H1 (cell line): ENCODE results near the gene PLGRKT. TPM values are rescaled to one million over a fixed set of nuclear protein-coding genes. Genes with fewer than 3 reads are reported as not detected.

Experiments used
- CTCF ChIA-PET: fragments of 300-600 bp; sonication (Branson Sonifier 250); formaldehyde crosslinking; loops from one replicate; lab custom pipeline; 2021; ENCODE audit not compliant: partially characterized antibody; lab: Charles Lee
- POLR2A ChIA-PET: fragments of 300-600 bp; sonication (Branson Sonifier 250); formaldehyde crosslinking; loops from one replicate; lab custom pipeline; 2021; ENCODE audit warnings: inconsistent platforms; ENCODE audit not compliant: partially characterized antibody; lab: Charles Lee
- DNase-seq, 2 experiments: peaks; one replicate each; pipeline versions ENCODE4 v3.0.0 to v3.0.0-alpha.2; 2010 to 2022; ENCODE audit warnings: low spot score in 2 of 2, low read depth in 1 of 2, mixed read lengths in 1 of 2
- FAIRE-seq: peaks from 2 replicates; lab custom pipeline; 2011; peaks lifted over from hg19 to GRCh38; lab: Jason Lieb, UNC
- H2AFZ ChIP-seq: 2 replicates; pipeline ENCODE4 v1.8.1; 2012; ENCODE audit warnings: low read length, inconsistent platforms
- H2AK5ac ChIP-seq: 2 replicates; pipeline ENCODE4 v1.6.1; 2013; ENCODE audit warnings: low read depth, low read length
- H2BK120ac ChIP-seq: replicated peaks from 2 replicates; pipeline ENCODE3; 2013; ENCODE audit warnings: low read depth, low read length, inconsistent platforms
- H2BK12ac ChIP-seq: 2 replicates; pipeline ENCODE4 v1.6.1; 2013; ENCODE audit warnings: low read depth, low read length
- H2BK15ac ChIP-seq: 2 replicates; pipeline ENCODE4 v1.6.1; 2013; ENCODE audit warnings: low read length
- H2BK20ac ChIP-seq: 2 replicates; pipeline ENCODE4 v1.6.1; 2013; ENCODE audit warnings: low read length
- H2BK5ac ChIP-seq: 2 replicates; pipeline ENCODE4 v1.6.1; 2013; ENCODE audit warnings: low read depth, low read length
- H3K14ac ChIP-seq: 2 replicates; pipeline ENCODE4 v1.6.1; 2013; ENCODE audit warnings: inconsistent platforms; ENCODE audit not compliant: insufficient read length
- H3K18ac ChIP-seq: 2 replicates; pipeline ENCODE4 v1.6.1; 2013; ENCODE audit warnings: low read length; ENCODE audit errors: extremely low read depth
- H3K23ac ChIP-seq: 2 replicates; pipeline ENCODE4 v1.6.1; 2013; ENCODE audit warnings: inconsistent platforms; ENCODE audit not compliant: insufficient read length
- H3K23me2 ChIP-seq: 2 replicates; pipeline ENCODE4 v1.6.1; 2013; ENCODE audit warnings: low read depth, low read length
- H3K27ac ChIP-seq: 2 replicates; pipeline ENCODE4 v1.6.1; 2011; ENCODE audit warnings: low read depth, low read length, inconsistent platforms
- H3K27me3 ChIP-seq, 4 experiments: replicated peaks in 1 of 4; 1 replicate in 1 of 4; 2 replicates in 3 of 4; pipeline versions ENCODE4 v1.6.1 to v1.8.1; 2011 to 2013; ENCODE audit warnings: low read length in 3 of 4, mild to moderate bottlenecking in 3 of 4, inconsistent platforms in 2 of 4, mixed read lengths in 2 of 4, moderate library complexity in 1 of 4; ENCODE audit not compliant: control insufficient read depth in 3 of 4, insufficient read depth in 3 of 4; ENCODE audit errors: extremely low read depth in 1 of 4
- H3K36me3 ChIP-seq, 4 experiments: 2 replicates each; pipeline versions ENCODE4 v1.6.1 to v1.8.1; 2011 to 2013; ENCODE audit warnings: mild to moderate bottlenecking in 4 of 4, low read length in 3 of 4, moderate library complexity in 2 of 4, control low read depth in 1 of 4, inconsistent platforms in 1 of 4; ENCODE audit not compliant: insufficient read depth in 4 of 4, control insufficient read depth in 2 of 4
- H3K4ac ChIP-seq: replicated peaks from 2 replicates; pipeline ENCODE3; 2013; ENCODE audit warnings: low read length, low read depth, mixed read lengths, inconsistent platforms; ENCODE audit not compliant: insufficient read length
- H3K4me1 ChIP-seq, 4 experiments: replicated peaks in 1 of 4; 1 replicate in 1 of 4; 2 replicates in 3 of 4; pipeline versions ENCODE4 v1.6.1 to v1.8.1; 2011 to 2013; ENCODE audit warnings: low read length in 3 of 4, inconsistent platforms in 2 of 4, mixed read lengths in 1 of 4; ENCODE audit not compliant: insufficient read depth in 4 of 4, control insufficient read depth in 3 of 4
- H3K4me2 ChIP-seq, 2 experiments: 2 replicates each; pipeline versions ENCODE4 v1.6.1 to v1.8.1; 2011 to 2013; ENCODE audit warnings: low read depth in 2 of 2, low read length in 2 of 2, control low read depth in 1 of 2, inconsistent platforms in 1 of 2, mild to moderate bottlenecking in 1 of 2; ENCODE audit not compliant: insufficient read depth in 1 of 2
- H3K4me3 ChIP-seq, 4 experiments: fragments of 200-600, 300-600 bp in 1 of 4; sonication (generic), shearing (Covaris generic), sonication (Bioruptor Twin) in 1 of 4; 2 replicates each; pipeline versions ENCODE4 v1.5.1 to v1.8.1; 2011 to 2016; ENCODE audit warnings: low read length in 4 of 4, low read depth in 3 of 4, control low read depth in 2 of 4, inconsistent platforms in 2 of 4, mild to moderate bottlenecking in 2 of 4, mixed read lengths in 1 of 4, moderate library complexity in 1 of 4; ENCODE audit not compliant: insufficient read depth in 2 of 4; ENCODE audit errors: extremely low read depth in 1 of 4
- H3K56ac ChIP-seq: replicated peaks from 2 replicates; pipeline ENCODE3; 2013; ENCODE audit warnings: low read depth, mild to moderate bottlenecking, mixed read lengths, low read length, inconsistent platforms; ENCODE audit not compliant: insufficient read length
- H3K79me1 ChIP-seq: 2 replicates; pipeline ENCODE4 v1.6.1; 2013; ENCODE audit warnings: low read depth, low read length, control low read depth
- H3K79me2 ChIP-seq, 2 experiments: 2 replicates each; pipeline versions ENCODE4 v1.6.1 to v1.8.1; 2012 to 2013; ENCODE audit warnings: low read length in 2 of 2, mild to moderate bottlenecking in 2 of 2, inconsistent platforms in 1 of 2; ENCODE audit not compliant: insufficient read depth in 2 of 2, control insufficient read depth in 1 of 2
- H3K9ac ChIP-seq, 4 experiments: replicated peaks in 1 of 4; 1 replicate in 1 of 4; 2 replicates in 3 of 4; pipeline versions ENCODE4 v1.6.1 to v1.8.1; 2011 to 2013; ENCODE audit warnings: low read depth in 3 of 4, low read length in 3 of 4, control low read depth in 2 of 4, mild to moderate bottlenecking in 2 of 4, moderate library complexity in 2 of 4, inconsistent platforms in 1 of 4; ENCODE audit errors: extremely low read depth in 1 of 4
- H3K9me3 ChIP-seq, 2 experiments: 2 replicates each; pipeline versions ENCODE4 v1.6.1 to v1.8.1; 2012 to 2013; ENCODE audit warnings: mild to moderate bottlenecking in 2 of 2, moderate library complexity in 2 of 2, control low read depth in 1 of 2, inconsistent platforms in 1 of 2, low read depth in 1 of 2, low read length in 1 of 2, mixed read lengths in 1 of 2; ENCODE audit not compliant: insufficient read depth in 2 of 2
- H4K20me1 ChIP-seq, 2 experiments: replicated peaks in 1 of 2; 2 replicates each; pipeline versions ENCODE3 to v1.8.1; 2011 to 2013; ENCODE audit warnings: inconsistent platforms in 2 of 2, low read length in 2 of 2, mild to moderate bottlenecking in 1 of 2; ENCODE audit not compliant: insufficient read depth in 2 of 2, control insufficient read depth in 1 of 2
- H4K5ac ChIP-seq: 2 replicates; pipeline ENCODE4 v1.6.1; 2013; ENCODE audit warnings: low read length, low read depth, mixed read lengths, inconsistent platforms; ENCODE audit not compliant: insufficient read length
- H4K8ac ChIP-seq: 2 replicates; pipeline ENCODE4 v1.8.0; 2013; ENCODE audit warnings: mild to moderate bottlenecking, moderate library complexity, low read length, inconsistent platforms; ENCODE audit not compliant: insufficient read depth; ENCODE audit errors: extremely low read depth
- H4K91ac ChIP-seq: replicated peaks from 2 replicates; pipeline ENCODE3; 2013; ENCODE audit warnings: low read length, mixed read lengths, inconsistent platforms; ENCODE audit not compliant: insufficient read length
- RFX5 ChIP-seq: IDR thresholded peaks from 2 replicates; pipeline ENCODE4 v1.6.1; 2011; ENCODE audit warnings: low read depth, low read length, improper control_type of control experiment, borderline replicate concordance
- TCF12 ChIP-seq: IDR thresholded peaks from 2 replicates; pipeline ENCODE4 v1.6.1; 2011; ENCODE audit warnings: low read depth, mild to moderate bottlenecking, low read length
- WGBS, 2 experiments: shearing (Covaris generic) in 1 of 2; methylation state at CpG; one replicate each; pipeline versions ENCODE4 v1.1.6 to v1.1.7; 2013 to 2015; ENCODE audit warnings: low lambda C conversion rate in 2 of 2, mixed read lengths in 2 of 2, inconsistent platforms in 1 of 2, low coverage in 1 of 2, missing lambda C conversion rate in 1 of 2; ENCODE audit not compliant: insufficient replicate concordance in 2 of 2, insufficient coverage in 1 of 2, insufficient read length in 1 of 2; ENCODE audit errors: extremely low coverage in 1 of 2, missing lambda C conversion rate in 1 of 2; 5-methylcytosine and 5-hydroxymethylcytosine counted together
- polyA plus RNA-seq, 7 experiments: library from polyadenylated mRNA; depleted of rRNA in 3 of 7; stranded (reverse) in 5 of 7; unstranded in 2 of 7; fragments of >200 nt in 5 of 7; fragments of 200-250 nt in 2 of 7; gene quantifications; 1 replicate in 5 of 7; 2 replicates in 1 of 7; 4 replicates in 1 of 7; pipeline versions ENCODE4 v1.2.1 to v1.2.3, GENCODE V29; 2011 to 2013; ENCODE audit warnings: missing spikeins in 2 of 7, mixed read lengths in 2 of 7
- total RNA-seq: library from RNA; stranded (reverse); fragmentation: NEBNext Ultra II Directional; extraction: Animal tissue kit (Norgen Biotek cat#: 25700); gene quantifications from 2 replicates; pipeline ENCODE4 v1.2.1, GENCODE V29; 2021

PLGRKT gene
- total and polyA plus RNA-seq, 2 of the 8 experiments (the other 6 are each of a cell fraction or from before 2014, with no cell fraction given): 5.4 to 15.7 TPM

- Histone ChIP-seq H2BK15ac (no peak overlapping the region), H4K91ac (no peak overlapping the region), H3K79me2 (no peaks in the 10 kb centered on the region), H3K4me3 (no peak overlapping the region), H3K9me3 (no peaks in the 10 kb centered on the region), H2BK120ac (no peak overlapping the region), H3K9ac (no peak overlapping the region), H3K56ac (no peak overlapping the region), H3K79me1 (no peaks in the 10 kb centered on the region), H4K20me1 (no peaks in the 10 kb centered on the region), H2BK20ac (no peak overlapping the region), H2BK5ac (no peak overlapping the region), H2AK5ac (no peak overlapping the region), H3K27me3 (peaks cover 0 to 1% (median 0%) of the 10 kb centered on the region in 4 experiments; a peak in 1 of 7 replicates), H3K23ac (no peak overlapping the region), H3K14ac (no peak overlapping the region), H4K8ac (no peak overlapping the region), H2AFZ (no peak overlapping the region), H3K27ac (no peak overlapping the region), H2BK12ac (no peak overlapping the region), H4K5ac (no peak overlapping the region), H3K4me1 (no peaks in the 10 kb centered on the region; a peak in 1 of 7 replicates), H3K36me3 (no peaks in the 10 kb centered on the region; a peak in 1 of 8 replicates), H3K4ac (no peak overlapping the region), H3K18ac (no peak overlapping the region), H3K4me2 (no peak overlapping the region), H3K23me2 (no peaks in the 10 kb centered on the region)
- FAIRE-seq (no peak), DNase-seq (no peak)
- POLR2A ChIA-PET: no interaction called here
- TF ChIP-seq TCF12: no peak
- TF ChIP-seq RFX5: no peak
- CTCF ChIA-PET: interaction anchor here (1.3 kb wide), 1 partner anchor 28 kb away, joined by 3 read pairs; the partner anchor contains the start of gene CD274
- WGBS, 2 experiments: 86% methylated on average over 1 of the region's 1 CpG; no CpG with 5 or more reads in 1 of the 2 experiments
Measured at GRCh38 chr9:5422276-5422675, 15.4 kb downstream of the PLGRKT start.
